Occipital lobe (tissue), 2 donors: ENCODE data around the gene NR2C2AP. TPM values are rescaled to one million over a fixed set of nuclear protein-coding genes. Genes with fewer than 3 reads are reported as not detected.
"Not testable (repeated sequence)": the region's sequence is repeated elsewhere in the genome, so short reads cannot be mapped to it uniquely, and the experiment has no call there.

Experiments
- DNase-seq: peaks from one replicate; lab custom pipeline; 2025; lab: John Stamatoyannopoulos, UW
- total RNA-seq: library from RNA; depleted of rRNA; stranded (reverse); fragments of >200 nt; gene quantifications from one replicate; pipeline ENCODE4 v1.2.3, GENCODE V29; 2014

Gene NR2C2AP
- 12.6 TPM for total RNA-seq

- DNase-seq: peak; percentile 82
Observed at GRCh38 chr19:19203012-19203856, at the start of gene NR2C2AP. NR2C2AP (minus strand) TSS chr19:19203414; CDS start chr19:19203060, 354 bp downstream.

GRCh38 chr19:19250196-19250801 is 47.1 kb upstream of the NR2C2AP start:
- DNase-seq: no peak

- DNase-seq: no peak
Observed at GRCh38 chr19:19240476-19240875, 37.3 kb upstream of the NR2C2AP start.

GRCh38 chr19:19239675-19240074 is 36.5 kb upstream of the NR2C2AP start:
- DNase-seq: no peak

- DNase-seq: no peak
Observed at GRCh38 chr19:19238126-19238894, 35.1 kb upstream of the NR2C2AP start.

- DNase-seq: no peak
Observed at GRCh38 chr19:19236173-19236572, 33.0 kb upstream of the NR2C2AP start.

GRCh38 chr19:19234220-19234816 is 31.1 kb upstream of the NR2C2AP start:
- no peak for DNase-seq

- no peak for DNase-seq
Observed at GRCh38 chr19:19232261-19232721, 29.1 kb upstream of the NR2C2AP start.

GRCh38 chr19:19230999-19231398 is 27.8 kb upstream of the NR2C2AP start:
- no peak for DNase-seq

GRCh38 chr19:19229701-19230100 is 26.5 kb upstream of the NR2C2AP start:
- no peak for DNase-seq

GRCh38 chr19:19227217-19227616 is 24.0 kb upstream of the NR2C2AP start:
- DNase-seq: no peak

GRCh38 chr19:19226663-19227062 is 23.4 kb upstream of the NR2C2AP start:
- DNase-seq: no peak

- no peak for DNase-seq
Observed at GRCh38 chr19:19226204-19226603, 23.0 kb upstream of the NR2C2AP start.

GRCh38 chr19:19224852-19225494 is 21.8 kb upstream of the NR2C2AP start:
- no peak for DNase-seq

- no peak for DNase-seq
Observed at GRCh38 chr19:19224150-19224851, 21.1 kb upstream of the NR2C2AP start.

GRCh38 chr19:19223636-19224035 is 20.4 kb upstream of the NR2C2AP start:
- no peak for DNase-seq

GRCh38 chr19:19223060-19223459 is 19.8 kb upstream of the NR2C2AP start:
- DNase-seq: no peak

GRCh38 chr19:19221000-19221399 is 17.8 kb upstream of the NR2C2AP start:
- DNase-seq: not testable (repeated sequence)

- DNase-seq: no peak
Observed at GRCh38 chr19:19218911-19219310, 15.7 kb upstream of the NR2C2AP start.

- no peak for DNase-seq
Observed at GRCh38 chr19:19217099-19217498, 13.9 kb upstream of the NR2C2AP start.
